ENCODE measurements around the gene ARHGEF9.
"Not testable (repeated sequence)": the region's sequence is repeated elsewhere in the genome, so short reads cannot be mapped to it uniquely, and the experiment has no call there.

Gene ARHGEF9

GRCh38 chrX:63795406-63795805 lies 10.4 kb upstream of the ARHGEF9 start:
- POLR2A ChIA-PET; H3K36me3 ChIP-seq (ENCODE audit: control insufficient read depth in 4 of 4, insufficient read depth in 4 of 4, low read length in 3 of 4); CTCF ChIA-PET; H3K4me1 ChIP-seq (ENCODE audit: control extremely low read depth in 1 of 4, control insufficient read depth in 4 of 4, insufficient read depth in 4 of 4, low read length in 3 of 4); DNase-seq; H3K27ac ChIP-seq (ENCODE audit: insufficient read depth in 1 of 2, low read depth in 1 of 2, low read length in 2 of 2, poor library complexity in 1 of 2, severe bottlenecking in 2 of 2); H3K27me3 ChIP-seq (replicated peaks in 2 of 5; ENCODE audit: control insufficient read depth in 4 of 5, insufficient read depth in 5 of 5, low read length in 4 of 5); H3K9me3 ChIP-seq (ENCODE audit: control extremely low read depth in 1 of 5, control insufficient read depth in 4 of 5, insufficient read depth in 2 of 5, low read depth in 1 of 5, low read length in 4 of 5); H3K4me3 ChIP-seq (ENCODE audit: control insufficient read depth in 1 of 7, extremely low read depth in 1 of 7, insufficient read depth in 4 of 7, low read depth in 2 of 7, low read length in 6 of 7): not testable (repeated sequence)
- WGBS (ENCODE audit: insufficient coverage) = 80% methylated on average over 2 of the region's 2 CpGs

GRCh38 chrX:63785708-63786040 lies 660 bp upstream of the ARHGEF9 start:
- peak overlapping the region in 6 of 7 experiments; percentile 35 to 75 (median 64) for H3K4me3 ChIP-seq (ENCODE audit: control insufficient read depth in 1 of 7, extremely low read depth in 1 of 7, insufficient read depth in 4 of 7, low read depth in 2 of 7, low read length in 6 of 7)
- no peaks in the 10 kb centered on the region for H3K27me3 ChIP-seq (replicated peaks in 2 of 5; ENCODE audit: control insufficient read depth in 4 of 5, insufficient read depth in 5 of 5, low read length in 4 of 5)
- ChIA-PET POLR2A (no interaction called here), CTCF (interaction anchor here (1.2 kb wide), 1 partner anchor 22 kb away, joined by 3 read pairs; no protein-coding TSS in a partner anchor)
- H3K36me3 ChIP-seq (ENCODE audit: control insufficient read depth in 4 of 4, insufficient read depth in 4 of 4, low read length in 3 of 4) = no peaks in the 10 kb centered on the region
- H3K27ac ChIP-seq (ENCODE audit: insufficient read depth in 1 of 2, low read depth in 1 of 2, low read length in 2 of 2, poor library complexity in 1 of 2, severe bottlenecking in 2 of 2) = peak overlapping the region in 1 of 2 experiments; percentile 26
- no peaks in the 10 kb centered on the region for H3K9me3 ChIP-seq (ENCODE audit: control extremely low read depth in 1 of 5, control insufficient read depth in 4 of 5, insufficient read depth in 2 of 5, low read depth in 1 of 5, low read length in 4 of 5)
- DNase-seq = no peak
- no CpG with 5 or more reads among the region's 4 CpGs for whole genome bisulfite sequencing (ENCODE audit: insufficient coverage)
- peaks cover 0 to 10% (median 5%) of the 10 kb centered on the region in 4 experiments for H3K4me1 ChIP-seq (ENCODE audit: control extremely low read depth in 1 of 4, control insufficient read depth in 4 of 4, insufficient read depth in 4 of 4, low read length in 3 of 4)

GRCh38 chrX:63784346-63784901 lies 590 bp downstream of the ARHGEF9 start:
- Histone ChIP-seq H3K4me3 (ENCODE audit: control insufficient read depth in 1 of 7, extremely low read depth in 1 of 7, insufficient read depth in 4 of 7, low read depth in 2 of 7, low read length in 6 of 7) (peak overlapping the region in 6 of 7 experiments; percentile 41 to 75 (median 64)), H3K27me3 (replicated peaks in 2 of 5; ENCODE audit: control insufficient read depth in 4 of 5, insufficient read depth in 5 of 5, low read length in 4 of 5) (no peaks in the 10 kb centered on the region), H3K36me3 (ENCODE audit: control insufficient read depth in 4 of 4, insufficient read depth in 4 of 4, low read length in 3 of 4) (no peaks in the 10 kb centered on the region), H3K4me1 (ENCODE audit: control extremely low read depth in 1 of 4, control insufficient read depth in 4 of 4, insufficient read depth in 4 of 4, low read length in 3 of 4) (peaks cover 0 to 10% (median 5%) of the 10 kb centered on the region in 4 experiments), H3K27ac (ENCODE audit: insufficient read depth in 1 of 2, low read depth in 1 of 2, low read length in 2 of 2, poor library complexity in 1 of 2, severe bottlenecking in 2 of 2) (no peak overlapping the region), H3K9me3 (ENCODE audit: control extremely low read depth in 1 of 5, control insufficient read depth in 4 of 5, insufficient read depth in 2 of 5, low read depth in 1 of 5, low read length in 4 of 5) (peaks cover 0 to 3% (median 0%) of the 10 kb centered on the region in 5 experiments)
- 48% methylated on average over 2 of the region's 4 CpGs for WGBS (ENCODE audit: insufficient coverage)
- POLR2A ChIA-PET = interaction anchor here (0.5 kb wide), 1 partner anchor 24 kb away, joined by 3 read pairs; no protein-coding TSS in a partner anchor
- CTCF ChIA-PET = no interaction called here
- DNase-seq = no peak

DNA sequence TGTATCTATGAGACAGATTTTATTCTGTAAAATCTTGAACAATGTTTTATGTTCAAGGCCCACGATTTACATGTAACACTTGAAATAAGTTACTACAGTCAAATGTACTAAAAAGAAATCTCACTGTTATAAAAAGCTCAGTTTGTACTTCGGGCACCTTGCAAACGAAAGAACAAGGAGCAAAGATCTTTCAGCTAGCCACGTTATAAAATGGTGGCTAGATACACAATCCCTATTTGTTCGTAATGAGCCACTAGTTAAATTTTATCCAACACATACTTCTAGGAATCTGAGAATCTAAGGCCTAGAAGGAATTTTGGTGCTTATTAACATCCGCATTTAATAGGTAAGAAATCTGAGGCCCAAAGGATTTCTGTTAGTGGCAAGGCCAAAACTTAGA lies 2.5 kb downstream of the ARHGEF9 start:
- no peaks in the 10 kb centered on the region for H3K36me3 ChIP-seq (ENCODE audit: control insufficient read depth in 4 of 4, insufficient read depth in 4 of 4, low read length in 3 of 4)
- no peaks in the 10 kb centered on the region for H3K27me3 ChIP-seq (replicated peaks in 2 of 5; ENCODE audit: control insufficient read depth in 4 of 5, insufficient read depth in 5 of 5, low read length in 4 of 5)
- H3K9me3 ChIP-seq (ENCODE audit: control extremely low read depth in 1 of 5, control insufficient read depth in 4 of 5, insufficient read depth in 2 of 5, low read depth in 1 of 5, low read length in 4 of 5) = peaks cover 1 to 8% (median 4%) of the 10 kb centered on the region in 5 experiments
- no peak overlapping the region for H3K27ac ChIP-seq (ENCODE audit: insufficient read depth in 1 of 2, low read depth in 1 of 2, low read length in 2 of 2, poor library complexity in 1 of 2, severe bottlenecking in 2 of 2)
- H3K4me3 ChIP-seq (ENCODE audit: control insufficient read depth in 1 of 7, extremely low read depth in 1 of 7, insufficient read depth in 4 of 7, low read depth in 2 of 7, low read length in 6 of 7) = no peak overlapping the region
- H3K4me1 ChIP-seq (ENCODE audit: control extremely low read depth in 1 of 4, control insufficient read depth in 4 of 4, insufficient read depth in 4 of 4, low read length in 3 of 4) = peaks cover 0 to 10% (median 5%) of the 10 kb centered on the region in 4 experiments
- ChIA-PET POLR2A (no interaction called here), CTCF (no interaction called here)
- DNase-seq = no peak
- WGBS (ENCODE audit: insufficient coverage) = 100% methylated on average over 1 of the region's 6 CpGs

DNA sequence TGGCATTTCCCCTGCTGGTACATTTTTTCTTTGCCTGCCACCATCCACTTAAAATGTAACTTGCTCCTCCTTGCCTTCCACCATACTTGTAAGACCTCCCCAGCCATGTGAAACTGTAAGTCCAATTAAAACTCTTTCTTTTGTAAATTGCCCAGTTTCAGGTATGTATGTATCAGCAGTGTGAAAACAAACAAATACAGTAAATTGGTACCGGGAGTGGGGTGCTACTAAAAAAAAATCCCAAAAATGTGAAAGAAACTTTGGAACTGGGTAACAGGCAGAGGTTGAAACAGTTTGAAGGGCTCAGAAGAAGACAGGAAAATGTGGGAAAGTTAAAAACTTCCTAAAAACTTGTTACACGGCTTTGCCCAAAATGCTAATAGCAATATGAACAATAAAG lies 16.3 kb downstream of the ARHGEF9 start:
- Histone ChIP-seq H3K27ac (ENCODE audit: insufficient read depth in 1 of 2, low read depth in 1 of 2, low read length in 2 of 2, poor library complexity in 1 of 2, severe bottlenecking in 2 of 2) (no peak overlapping the region), H3K27me3 (replicated peaks in 2 of 5; ENCODE audit: control insufficient read depth in 4 of 5, insufficient read depth in 5 of 5, low read length in 4 of 5) (no peaks in the 10 kb centered on the region), H3K4me3 (ENCODE audit: control insufficient read depth in 1 of 7, extremely low read depth in 1 of 7, insufficient read depth in 4 of 7, low read depth in 2 of 7, low read length in 6 of 7) (no peak overlapping the region), H3K36me3 (ENCODE audit: control insufficient read depth in 4 of 4, insufficient read depth in 4 of 4, low read length in 3 of 4) (no peaks in the 10 kb centered on the region), H3K9me3 (ENCODE audit: control extremely low read depth in 1 of 5, control insufficient read depth in 4 of 5, insufficient read depth in 2 of 5, low read depth in 1 of 5, low read length in 4 of 5) (peaks cover 0 to 4% (median 2%) of the 10 kb centered on the region in 5 experiments), H3K4me1 (ENCODE audit: control extremely low read depth in 1 of 4, control insufficient read depth in 4 of 4, insufficient read depth in 4 of 4, low read length in 3 of 4) (peaks cover 0 to 14% (median 10%) of the 10 kb centered on the region in 4 experiments)
- POLR2A ChIA-PET = no interaction called here
- DNase-seq = no peak
- WGBS (ENCODE audit: insufficient coverage) = 90% methylated on average over 2 of the region's 2 CpGs
- CTCF ChIA-PET = no interaction called here

- POLR2A ChIA-PET = no interaction called here
- 29% methylated on average over 1 of the region's 4 CpGs for WGBS (ENCODE audit: insufficient coverage)
- peaks cover 6 to 25% (median 12%) of the 10 kb centered on the region in 4 experiments for H3K4me1 ChIP-seq (ENCODE audit: control extremely low read depth in 1 of 4, control insufficient read depth in 4 of 4, insufficient read depth in 4 of 4, low read length in 3 of 4)
These were observed 19.3 kb downstream of the ARHGEF9 start for GRCh38 chrX:63765712-63766111.

GRCh38 chrX:63764946-63765345 lies 20.1 kb downstream of the ARHGEF9 start:
- ChIA-PET POLR2A (no interaction called here), CTCF (no interaction called here)
- Histone ChIP-seq H3K36me3 (ENCODE audit: control insufficient read depth in 4 of 4, insufficient read depth in 4 of 4, low read length in 3 of 4) (no peaks in the 10 kb centered on the region), H3K4me3 (ENCODE audit: control insufficient read depth in 1 of 7, extremely low read depth in 1 of 7, insufficient read depth in 4 of 7, low read depth in 2 of 7, low read length in 6 of 7) (no peak overlapping the region), H3K4me1 (ENCODE audit: control extremely low read depth in 1 of 4, control insufficient read depth in 4 of 4, insufficient read depth in 4 of 4, low read length in 3 of 4) (peaks cover 6 to 25% (median 12%) of the 10 kb centered on the region in 4 experiments), H3K9me3 (ENCODE audit: control extremely low read depth in 1 of 5, control insufficient read depth in 4 of 5, insufficient read depth in 2 of 5, low read depth in 1 of 5, low read length in 4 of 5) (peaks cover 0 to 3% (median 0%) of the 10 kb centered on the region in 5 experiments), H3K27me3 (replicated peaks in 2 of 5; ENCODE audit: control insufficient read depth in 4 of 5, insufficient read depth in 5 of 5, low read length in 4 of 5) (no peaks in the 10 kb centered on the region), H3K27ac (ENCODE audit: insufficient read depth in 1 of 2, low read depth in 1 of 2, low read length in 2 of 2, poor library complexity in 1 of 2, severe bottlenecking in 2 of 2) (no peak overlapping the region)
- no peak for DNase-seq
- no CpG with 5 or more reads among the region's 1 CpG for WGBS (ENCODE audit: insufficient coverage)

More at GRCh38 chrX:63765712-63766111, 19.3 kb downstream of the ARHGEF9 start:
- H3K27me3 ChIP-seq (replicated peaks in 2 of 5; ENCODE audit: control insufficient read depth in 4 of 5, insufficient read depth in 5 of 5, low read length in 4 of 5) = no peaks in the 10 kb centered on the region
- CTCF ChIA-PET = no interaction called here
- no peaks in the 10 kb centered on the region for H3K36me3 ChIP-seq (ENCODE audit: control insufficient read depth in 4 of 4, insufficient read depth in 4 of 4, low read length in 3 of 4)
- H3K4me3 ChIP-seq (ENCODE audit: control insufficient read depth in 1 of 7, extremely low read depth in 1 of 7, insufficient read depth in 4 of 7, low read depth in 2 of 7, low read length in 6 of 7) = no peak overlapping the region
- peaks cover 0 to 3% (median 0%) of the 10 kb centered on the region in 5 experiments for H3K9me3 ChIP-seq (ENCODE audit: control extremely low read depth in 1 of 5, control insufficient read depth in 4 of 5, insufficient read depth in 2 of 5, low read depth in 1 of 5, low read length in 4 of 5)
- DNase-seq = peak in 2 of 3 donors; percentile 47 to 66
- no peak overlapping the region for H3K27ac ChIP-seq (ENCODE audit: insufficient read depth in 1 of 2, low read depth in 1 of 2, low read length in 2 of 2, poor library complexity in 1 of 2, severe bottlenecking in 2 of 2)
